ENCODE measurements around the gene GRID1.

The GRID1 gene

DNA sequence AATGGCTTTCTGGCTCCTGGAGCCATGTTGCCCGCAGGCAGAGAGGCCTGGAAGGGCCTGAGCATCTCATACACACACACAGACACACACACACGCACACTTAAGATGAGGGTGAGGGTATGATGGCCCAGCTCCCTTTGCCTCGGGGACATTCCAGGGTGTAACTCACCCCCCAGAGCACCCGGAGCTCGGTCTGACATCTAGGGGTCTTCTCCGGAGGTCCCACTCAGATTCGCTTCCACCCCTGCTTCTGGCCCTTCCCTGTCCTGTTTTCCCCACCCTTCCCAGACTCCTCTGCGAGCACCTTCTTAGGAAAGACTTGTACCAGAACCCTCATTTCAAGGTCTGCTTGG is 304.4 kb downstream of the GRID1 start:
- DNase-seq (ENCODE audit: low read depth), result no peak

DNA sequence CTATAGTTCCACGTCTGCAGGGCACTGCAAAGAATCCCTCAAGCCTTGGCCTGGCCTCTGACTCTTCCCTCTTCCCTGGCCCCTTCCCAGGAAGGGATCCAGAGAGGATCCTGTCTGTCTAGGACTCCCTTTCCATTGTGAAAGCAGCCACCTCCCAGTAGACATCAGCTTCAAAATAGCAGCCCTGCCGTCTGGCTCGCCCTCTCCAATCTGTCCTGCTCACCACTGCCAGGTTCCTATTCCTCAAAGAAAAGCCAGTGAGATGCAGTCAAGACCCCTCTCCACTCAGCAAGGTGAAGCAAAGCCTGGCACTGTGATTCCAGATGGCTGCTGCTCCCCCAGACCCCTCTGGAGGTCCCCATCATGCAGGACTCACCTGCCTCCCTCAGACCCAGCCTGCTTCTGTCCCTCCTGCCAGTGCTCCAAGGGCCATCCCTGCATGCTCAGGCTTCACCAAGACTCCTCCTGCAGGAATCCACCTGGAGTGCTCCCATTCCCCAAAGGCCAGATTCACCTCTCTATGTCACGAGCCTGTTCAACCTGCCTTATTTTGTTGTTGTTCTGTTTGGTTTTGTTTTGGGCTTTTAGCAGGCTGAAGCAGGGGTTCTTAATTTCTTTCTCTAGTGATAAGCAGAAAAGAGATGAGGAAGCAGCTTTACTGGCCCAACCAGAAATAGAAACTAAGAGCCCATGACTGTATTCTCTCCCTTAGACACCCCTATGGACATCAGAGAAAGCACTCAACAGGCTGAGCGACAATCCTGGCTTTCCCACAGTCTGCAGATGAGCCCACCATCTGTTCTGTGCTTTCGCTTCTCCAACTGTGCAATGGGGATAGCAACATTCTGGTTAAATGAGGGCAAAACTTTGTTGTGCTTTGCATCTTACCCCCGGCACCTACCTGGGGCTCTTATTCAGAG is 305.1 kb downstream of the GRID1 start:
- no peak for DNase-seq (ENCODE audit: low read depth)

DNA sequence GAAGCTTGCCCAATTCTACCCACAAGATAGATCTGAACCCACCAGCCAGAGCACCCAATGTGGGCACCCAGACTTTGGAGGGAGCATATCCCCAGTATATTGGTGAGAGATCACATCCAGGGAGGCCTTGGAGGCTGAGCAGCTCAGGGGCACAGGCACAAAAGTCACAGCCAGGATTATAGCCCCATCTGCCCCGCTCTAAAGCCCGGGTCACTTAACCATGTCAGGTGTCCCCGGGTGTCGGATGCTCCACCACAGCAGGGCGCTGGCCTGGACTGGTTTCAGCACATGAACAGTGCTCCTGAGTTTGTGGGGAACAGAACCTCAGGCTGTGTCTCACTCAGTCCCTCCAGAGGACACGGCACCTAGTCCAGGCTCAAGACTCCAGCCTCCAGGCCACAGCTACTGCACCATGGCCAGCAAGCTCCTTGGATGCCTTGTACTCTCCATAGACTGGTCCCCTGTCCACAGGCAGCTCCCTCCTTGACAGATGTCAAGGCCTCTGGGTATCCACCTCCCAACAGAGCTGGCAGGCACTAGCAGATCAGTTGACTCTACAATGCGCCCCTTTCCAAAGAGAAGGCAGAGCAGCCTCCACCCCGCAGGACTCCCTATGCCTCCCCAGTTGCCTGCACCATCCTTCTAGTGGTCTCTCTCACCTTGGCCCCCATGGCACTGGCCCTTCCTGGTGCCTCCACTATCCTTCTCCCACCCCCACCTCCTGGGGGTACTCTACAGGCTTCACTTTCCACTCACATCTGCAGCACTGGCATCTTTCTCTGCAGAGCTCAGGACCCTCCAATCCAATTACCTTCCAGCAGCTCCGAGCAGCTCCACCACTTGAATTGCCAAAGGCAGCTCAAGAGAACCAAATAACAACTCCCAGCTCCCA is 306.0 kb downstream of the GRID1 start:
- no peak for DNase-seq (ENCODE audit: low read depth)

DNA sequence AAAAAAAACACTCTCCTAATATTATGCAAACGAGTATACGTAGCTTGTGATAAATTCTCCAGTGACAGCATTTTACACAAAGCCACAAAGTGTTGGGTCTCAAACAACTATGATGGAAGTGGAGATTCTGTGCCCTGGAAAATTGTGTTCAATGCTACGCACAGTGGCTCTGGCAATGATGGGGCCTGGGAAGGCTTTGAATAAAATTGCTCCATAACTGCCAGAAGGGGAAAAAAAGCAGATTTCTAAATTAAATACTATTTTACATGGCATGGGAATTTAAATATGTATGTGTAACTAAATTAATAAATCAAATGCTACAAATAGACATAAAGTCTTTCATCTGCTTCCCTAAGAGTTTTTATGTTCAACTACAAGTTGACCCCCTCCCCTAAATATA is 306.7 kb downstream of the GRID1 start:
- DNase-seq (ENCODE audit: low read depth), result no peak

DNA sequence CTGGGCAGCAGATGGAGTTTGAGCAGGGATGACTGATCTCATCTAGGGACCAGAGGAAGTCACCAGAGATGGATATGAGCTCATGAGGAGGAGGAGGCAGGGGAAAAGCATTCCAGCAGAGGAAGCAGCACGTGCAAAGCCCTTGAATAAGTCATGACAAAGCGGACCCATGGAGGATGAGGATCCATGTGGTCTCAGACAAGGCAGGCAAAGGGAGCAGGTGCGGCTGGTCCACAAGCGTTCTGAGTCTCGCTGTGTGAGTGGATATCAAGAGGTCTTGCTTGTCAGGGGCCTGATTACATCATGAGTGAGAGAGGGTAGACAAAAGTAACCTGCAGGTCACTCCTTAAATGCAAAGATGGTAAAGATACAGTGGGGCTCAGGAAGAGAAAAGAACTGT is 307.6 kb downstream of the GRID1 start:
- DNase-seq (ENCODE audit: low read depth), result no peak

DNA sequence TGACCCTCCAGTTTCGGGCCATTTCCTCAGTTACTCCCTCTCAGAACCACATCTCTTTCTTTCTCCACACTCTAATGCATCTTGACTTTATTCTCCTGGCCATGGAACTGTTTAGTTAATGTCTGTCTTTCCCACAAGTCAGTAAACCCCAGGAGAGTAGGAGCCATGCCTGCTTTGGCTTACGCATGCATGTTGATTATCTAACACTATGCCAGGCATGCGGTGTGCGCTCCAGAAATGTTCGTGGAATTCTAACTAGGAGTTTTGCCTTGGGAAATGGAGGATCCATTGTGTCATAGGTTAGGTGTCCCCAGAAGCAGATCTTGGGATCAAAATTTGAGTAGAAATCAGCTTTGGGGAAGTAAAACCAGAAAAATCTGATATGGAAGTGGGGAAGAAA is 308.9 kb downstream of the GRID1 start:
- no peak for DNase-seq (ENCODE audit: low read depth)

DNA sequence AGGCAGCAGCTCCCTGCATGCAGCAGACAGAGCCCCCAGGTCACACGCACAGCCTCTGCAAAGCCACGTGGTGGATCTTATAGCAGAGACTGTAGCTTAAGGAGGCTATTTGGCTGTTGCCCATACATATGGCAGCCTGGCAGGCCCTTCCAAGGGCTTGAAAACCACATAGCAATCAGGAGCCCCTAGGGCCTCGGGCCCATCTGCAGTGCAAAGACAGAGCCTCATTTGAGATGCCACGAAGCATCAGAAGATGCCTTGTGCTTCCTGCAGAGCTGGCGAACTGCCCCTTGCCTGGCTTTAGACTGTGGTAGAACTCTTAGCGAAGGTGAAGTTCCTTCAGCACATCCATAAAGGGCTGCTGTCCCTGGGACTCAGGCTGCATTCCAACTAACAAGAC is 309.9 kb downstream of the GRID1 start:
- no peak for DNase-seq (ENCODE audit: low read depth)

DNA sequence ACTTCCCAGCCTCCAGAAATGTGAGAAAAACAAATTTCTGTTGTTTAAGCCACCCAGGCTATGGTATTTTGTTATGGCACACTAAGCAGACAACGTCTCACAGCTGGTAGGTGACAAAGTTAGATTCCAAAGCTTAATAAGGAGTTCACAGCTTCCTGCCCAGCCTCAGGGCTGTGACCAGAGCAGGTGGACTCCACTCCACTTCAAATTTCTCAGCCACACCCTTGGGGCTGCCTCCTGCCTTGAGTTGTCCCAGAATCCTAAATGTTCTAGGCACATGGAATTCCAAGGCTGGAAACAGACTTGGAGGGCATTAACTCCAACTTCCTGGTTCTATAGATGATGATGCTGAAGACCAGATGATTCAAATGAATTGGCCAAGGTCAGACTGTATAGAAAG is 310.7 kb downstream of the GRID1 start:
- no peak for DNase-seq (ENCODE audit: low read depth)

DNA sequence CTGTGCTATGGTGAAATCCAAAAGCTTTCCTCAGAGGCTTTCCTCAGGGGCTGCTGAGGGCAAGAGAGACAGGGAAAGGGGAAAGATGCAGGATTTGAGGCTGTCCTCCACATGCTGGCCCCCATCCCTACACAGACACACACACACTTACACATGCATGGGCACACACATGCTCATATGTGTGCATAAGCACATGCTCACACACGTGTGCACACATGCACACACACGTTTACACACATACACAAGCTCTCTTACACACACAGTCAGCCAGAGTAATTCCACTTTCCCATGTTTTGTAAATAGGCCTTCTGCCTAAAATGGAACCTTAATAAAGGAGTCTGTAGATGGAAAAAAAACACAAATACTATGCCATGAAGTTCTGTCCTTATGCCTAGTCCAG is 312.9 kb downstream of the GRID1 start:
- DNase-seq (ENCODE audit: low read depth), result no peak

DNA sequence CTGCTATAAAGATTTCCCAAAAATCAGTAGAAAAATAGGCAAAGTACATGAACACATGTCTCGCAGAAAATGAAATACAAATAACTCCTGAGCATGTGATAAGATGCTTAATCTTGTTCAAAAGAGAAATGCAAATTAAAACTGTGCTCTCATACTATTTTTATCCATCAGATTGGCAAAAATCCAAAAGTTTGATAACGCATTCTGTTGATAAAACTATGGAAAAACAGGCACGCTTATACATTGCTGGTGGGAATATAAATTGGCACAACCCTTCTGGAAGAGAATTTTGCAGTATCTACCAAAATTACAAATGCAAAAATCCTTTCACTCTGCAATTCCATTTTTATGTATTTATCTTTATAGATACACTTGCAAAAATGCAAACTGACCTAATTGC is 315.0 kb downstream of the GRID1 start:
- no peak for DNase-seq (ENCODE audit: low read depth)

DNA sequence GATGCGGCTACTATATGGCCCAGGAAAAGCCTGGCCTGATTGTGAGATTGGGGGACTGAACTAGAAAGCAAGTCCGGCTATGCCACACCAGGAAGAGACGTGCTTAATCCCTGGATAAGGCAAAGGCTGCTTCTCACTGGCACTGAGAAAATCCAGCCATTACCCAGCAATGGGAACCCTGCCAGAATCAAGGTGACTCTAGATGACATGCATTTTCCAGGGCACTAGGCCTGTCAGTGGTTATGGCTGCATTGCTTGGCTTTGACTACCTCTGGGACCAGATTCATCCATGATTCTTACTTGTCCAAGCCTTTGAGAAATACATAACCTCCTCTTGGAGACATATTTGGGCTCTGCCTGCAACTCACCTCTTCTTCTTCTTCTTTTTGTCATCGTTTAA is 317.2 kb downstream of the GRID1 start:
- DNase-seq (ENCODE audit: low read depth), result no peak

DNA sequence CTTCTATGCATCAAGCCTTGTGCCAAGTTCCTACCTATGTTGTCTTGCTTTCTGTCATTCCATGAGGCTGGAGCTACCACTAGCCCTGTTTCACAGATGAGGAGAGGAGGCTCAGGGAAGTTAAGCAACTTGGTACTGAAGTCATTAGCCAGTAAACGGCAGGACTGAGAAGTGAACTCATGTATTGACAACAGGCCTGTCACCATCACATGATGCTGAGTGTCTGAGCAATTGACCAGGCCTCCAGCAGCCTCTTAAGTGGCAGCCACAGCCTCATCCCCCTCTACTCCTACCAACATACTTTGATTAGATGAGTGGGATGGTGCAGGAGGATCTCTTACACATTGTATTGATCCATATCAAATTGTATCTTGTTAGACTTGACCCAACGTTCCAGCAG is 317.6 kb downstream of the GRID1 start:
- no peak for DNase-seq (ENCODE audit: low read depth)

DNA sequence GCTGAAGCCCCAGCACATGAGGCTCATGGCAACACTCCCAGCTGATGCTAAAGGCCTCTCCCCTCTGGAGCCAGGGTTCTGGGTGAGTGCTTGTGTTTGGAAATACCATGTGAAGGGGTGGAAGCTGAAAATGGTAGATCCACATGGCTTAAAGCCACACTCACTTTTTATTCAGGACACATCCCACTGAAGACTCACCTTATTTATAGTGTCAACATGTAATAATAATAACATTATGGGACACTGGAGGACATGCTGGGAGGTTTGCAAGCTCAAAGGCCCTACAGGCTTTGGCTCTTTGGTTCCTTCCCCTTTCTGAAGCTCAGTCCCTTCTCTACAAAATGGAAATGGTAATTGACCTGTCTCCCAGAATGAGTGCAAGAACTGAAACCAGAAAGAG is 318.0 kb downstream of the GRID1 start:
- DNase-seq (ENCODE audit: low read depth), result no peak

DNA sequence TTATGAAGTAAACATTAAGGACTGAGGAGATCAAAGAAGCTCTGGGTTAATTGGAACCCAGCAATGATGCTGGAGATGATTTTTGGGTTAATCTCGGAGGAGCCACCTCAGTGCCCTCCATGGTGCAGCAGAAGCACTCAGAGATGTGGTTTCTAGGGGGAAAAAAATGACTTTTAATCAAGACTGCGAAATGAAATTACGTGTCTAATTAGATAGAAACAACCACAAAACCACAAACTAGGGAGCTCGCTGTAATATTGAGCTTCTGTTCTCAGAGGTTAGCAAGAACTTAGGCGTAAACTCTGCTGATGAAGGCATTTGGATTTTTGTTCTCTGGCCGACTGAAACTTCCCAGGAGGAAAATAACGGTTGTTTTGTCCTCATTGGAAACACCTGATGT is 319.0 kb downstream of the GRID1 start:
- no peak for DNase-seq (ENCODE audit: low read depth)

DNA sequence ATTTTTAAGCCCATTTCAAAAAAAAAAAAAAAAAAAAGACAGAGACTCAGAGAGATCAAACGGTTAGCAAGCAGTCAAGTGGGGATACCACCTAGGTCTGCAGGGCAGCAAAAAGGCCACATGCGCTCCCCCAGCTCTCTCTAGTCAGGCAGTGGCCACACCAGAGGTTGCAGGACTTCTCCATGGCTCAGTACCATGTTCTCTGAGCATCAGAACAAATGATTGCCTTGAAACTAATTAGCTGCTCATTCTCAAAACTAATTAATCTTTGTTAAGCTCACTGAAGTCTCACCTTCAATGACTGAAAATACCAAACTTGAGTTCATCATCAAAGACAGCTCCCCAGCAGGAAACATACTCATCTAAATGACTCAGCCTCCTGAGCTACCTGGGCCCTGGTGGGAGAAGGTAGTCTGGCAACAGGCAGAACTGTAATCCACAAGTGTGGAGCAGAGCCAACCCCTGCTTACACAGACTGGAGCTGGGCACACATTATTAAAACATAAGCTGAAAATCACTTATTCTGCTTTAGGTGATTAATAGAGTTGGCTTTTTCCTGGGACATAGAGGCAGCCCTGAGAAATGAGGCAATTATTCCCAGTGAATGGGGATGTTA is 319.6 kb downstream of the GRID1 start:
- DNase-seq (ENCODE audit: low read depth), result no peak

DNA sequence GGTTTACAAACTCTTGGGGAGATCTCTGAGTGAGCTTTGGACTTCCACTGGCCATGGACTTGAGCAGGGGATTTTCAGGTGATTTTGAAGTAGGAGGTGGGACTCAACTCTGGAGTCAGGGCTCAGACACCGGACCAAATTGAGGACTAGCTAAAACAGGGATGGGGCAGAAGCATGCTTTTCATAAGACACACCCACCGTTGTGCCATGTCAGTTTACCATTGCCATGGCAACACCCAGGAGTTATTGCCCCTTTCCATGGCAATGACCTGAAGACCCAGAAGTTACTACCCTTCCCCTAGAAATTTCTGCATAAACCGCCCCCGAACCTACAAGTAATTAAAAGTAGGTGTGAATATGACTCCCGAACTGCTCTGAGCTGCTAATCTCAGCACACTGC is 320.7 kb downstream of the GRID1 start:
- DNase-seq (ENCODE audit: low read depth), result no peak

DNA sequence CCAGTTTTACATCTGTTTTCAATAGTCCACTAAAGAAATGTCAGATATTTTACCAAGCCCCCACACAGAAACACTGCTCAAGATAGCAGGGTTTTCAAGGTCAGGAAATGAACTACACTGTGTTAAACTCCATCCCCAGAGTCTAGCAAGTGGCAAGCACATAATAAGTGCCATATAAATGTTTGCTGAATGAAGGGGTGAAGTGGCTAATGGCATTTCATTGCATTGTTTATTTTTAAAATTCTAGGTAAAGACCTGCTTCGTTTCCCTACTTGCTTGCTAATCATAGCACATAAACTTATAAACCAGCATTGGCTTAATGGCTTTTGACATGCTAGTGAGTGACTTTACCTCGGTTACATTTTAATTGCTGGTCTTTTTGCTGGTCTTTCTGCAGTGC is 322.6 kb downstream of the GRID1 start:
- no peak for DNase-seq (ENCODE audit: low read depth)

DNA sequence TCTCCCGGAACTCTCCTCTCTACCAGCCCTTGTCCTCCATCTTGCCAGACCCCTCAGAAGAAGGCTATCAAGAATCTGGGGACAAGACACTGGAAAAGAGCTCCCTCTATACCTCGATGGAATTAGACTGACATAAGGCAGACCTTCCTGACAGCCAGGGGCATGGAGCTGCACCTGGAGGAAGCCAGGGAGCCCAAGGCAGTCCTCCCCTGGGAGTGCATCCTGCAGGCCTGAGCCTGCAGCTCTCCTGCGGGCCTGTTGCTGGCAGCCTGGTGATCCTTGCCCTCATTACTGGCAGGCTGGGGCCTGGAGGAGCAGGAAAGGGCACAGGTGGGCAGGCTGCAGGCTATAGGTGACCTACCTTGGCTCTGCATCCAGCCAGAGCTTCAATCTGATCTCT is 323.4 kb downstream of the GRID1 start:
- no peak for DNase-seq (ENCODE audit: low read depth)

DNA sequence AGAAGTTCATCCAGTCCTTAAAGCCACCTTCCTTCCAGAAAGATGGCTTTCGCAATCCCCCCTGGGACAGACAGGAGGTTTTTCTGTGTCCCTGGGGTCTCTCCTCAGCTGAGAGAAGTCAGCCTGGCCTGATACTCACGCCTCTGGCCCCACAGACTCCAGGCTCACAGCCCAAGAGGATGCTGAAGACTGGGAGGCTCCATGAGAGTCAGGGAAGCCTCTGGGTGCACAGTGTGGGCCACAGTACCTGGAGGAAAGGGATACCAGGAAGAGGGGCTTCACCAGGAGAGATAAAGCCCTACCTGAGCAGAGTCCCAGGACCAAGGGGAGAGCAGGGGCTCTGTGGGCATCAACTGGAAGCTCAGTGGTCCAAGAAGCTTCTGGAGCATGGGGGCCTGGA is 324.4 kb downstream of the GRID1 start:
- no peak for DNase-seq (ENCODE audit: low read depth)

DNA sequence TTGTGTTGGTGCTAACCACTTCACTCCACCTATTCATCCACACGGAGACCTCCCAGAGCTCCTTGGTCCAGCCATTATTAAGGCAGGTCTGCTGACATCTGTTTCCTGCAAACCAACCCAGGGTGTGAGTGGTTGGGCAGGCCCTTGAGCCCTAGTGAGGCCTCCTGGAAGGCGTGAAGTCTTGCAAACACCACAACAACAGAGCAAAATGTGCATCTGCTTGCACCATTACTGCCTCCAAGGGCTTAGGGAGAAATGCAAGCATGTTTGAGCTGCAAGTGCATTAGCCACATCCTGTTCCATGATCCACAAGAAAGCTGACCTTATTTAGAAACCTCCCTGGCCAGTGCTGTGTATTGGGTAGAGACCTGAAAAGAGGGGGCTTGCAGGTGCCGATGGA is 325.5 kb downstream of the GRID1 start:
- no peak for DNase-seq (ENCODE audit: low read depth)

DNA sequence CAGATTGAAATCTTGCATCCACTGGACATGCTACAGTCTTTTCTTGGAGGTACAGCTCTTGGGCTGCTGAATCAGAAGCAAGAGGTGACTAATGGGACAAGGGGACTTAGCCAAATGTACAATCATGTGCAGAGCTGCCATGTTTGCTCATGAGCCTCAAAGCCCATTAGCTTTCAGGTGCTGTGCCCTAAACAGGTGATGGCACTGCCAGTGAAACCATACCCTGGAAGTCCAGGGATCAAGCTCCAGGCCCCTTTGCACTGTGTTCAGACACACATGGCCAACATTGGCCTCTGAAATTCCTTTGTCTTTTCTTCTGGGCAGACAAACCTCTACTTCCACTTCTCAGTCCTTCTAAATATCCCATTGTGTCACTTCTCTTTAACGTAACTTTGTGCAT is 328.2 kb downstream of the GRID1 start:
- DNase-seq (ENCODE audit: low read depth), result no peak

DNA sequence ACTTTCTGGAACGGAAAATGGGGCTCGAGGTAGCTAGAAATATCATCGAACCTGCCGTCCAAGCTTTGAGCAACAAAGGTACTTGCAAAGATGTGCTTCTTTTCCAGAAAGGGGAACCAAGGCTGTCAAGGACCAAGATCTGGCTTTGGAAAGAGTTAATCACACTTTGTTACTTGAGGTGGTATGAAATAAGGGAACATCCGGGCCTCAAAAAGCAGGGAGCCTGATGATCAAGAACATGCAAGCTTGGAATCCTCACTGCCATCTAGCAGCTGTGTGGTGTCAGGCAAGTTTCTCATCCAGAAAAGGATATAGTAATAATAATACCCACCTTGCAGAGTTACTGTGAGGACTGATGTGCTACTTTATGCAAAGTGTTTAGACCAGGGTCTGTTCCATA is 329.5 kb downstream of the GRID1 start:
- DNase-seq (ENCODE audit: low read depth), result no peak

DNA sequence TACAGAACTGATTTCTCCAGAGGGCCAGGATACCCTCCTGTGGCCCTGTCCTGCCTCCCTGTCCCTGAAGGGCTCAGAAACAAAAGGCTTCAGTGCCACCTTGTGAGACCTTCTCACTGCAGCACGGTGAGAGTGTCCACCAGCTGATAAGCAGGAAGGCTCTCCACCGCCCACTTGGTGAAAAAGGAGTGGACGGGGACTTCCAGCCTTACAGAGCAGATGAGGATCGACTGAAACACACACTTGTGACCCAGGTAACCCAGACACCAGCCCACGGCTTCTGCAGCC is 330.1 kb downstream of the GRID1 start:
- no peak for DNase-seq (ENCODE audit: low read depth)

Measured in stimulated activated CD8-positive, alpha-beta memory T cell treated with anti-CD3 and anti-CD28 coated beads, Interleukin-4, amount 100 ng/mL, for 24 hours (primary cell).